GM12878 (cell line): ENCODE measurements around the gene TLE3. TPM values are rescaled to one million over a fixed set of nuclear protein-coding genes. Genes with fewer than 3 reads are reported as not detected.

Source experiments
- ATAC-seq: fragments of 200-7000 bp; cut with Tn5 transposase; 3 replicates; pipeline ENCODE4 v1.9.1; 2020; ENCODE audit warnings: mild to moderate bottlenecking, moderate library complexity
- BruUV-seq: library from RNA; stranded (reverse); fragments of 400-500 nt; replicated peaks from 2 replicates; lab custom pipeline; 2021; lab: Mats Ljungman, UMichigan
- CTCF ChIA-PET: fragments of 300-600 bp; sonication (Branson Sonifier 250); formaldehyde crosslinking; extraction: SDS; loops from one replicate; lab custom pipeline; 2021; ENCODE audit warnings: inconsistent platforms; lab: Yijun Ruan, JAX
- POLR2A ChIA-PET: fragments of 350-600 bp; formaldehyde crosslinking; extraction: SDS; loops from one replicate; lab custom pipeline; 2021; ENCODE audit warnings: inconsistent platforms; lab: Charles Lee
- RAD21 ChIA-PET: fragments of 300-600 bp; sonication (Branson Sonifier 250); formaldehyde crosslinking; loops from one replicate; lab custom pipeline; 2023; ENCODE audit warnings: antibody characterized with exemption; ENCODE audit not compliant: unreplicated experiment; lab: Charles Lee
- SMC1A ChIA-PET: fragments of 300-600 bp; sonication (Branson Sonifier 250); formaldehyde crosslinking; loops from one replicate; lab custom pipeline; 2023; ENCODE audit not compliant: unreplicated experiment, uncharacterized antibody; lab: Charles Lee
- DNase-seq: peaks from one replicate; pipeline ENCODE4 v3.0.0-alpha.2; 2011; ENCODE audit warnings: low read depth, low spot score
- FAIRE-seq: peaks from 3 replicates; lab custom pipeline; 2011; peaks lifted over from hg19 to GRCh38; lab: Jason Lieb, UNC
- H2AFZ ChIP-seq: 2 replicates; pipeline ENCODE4 v1.6.0; 2011; ENCODE audit warnings: low read depth, low read length, control low read depth; ENCODE audit not compliant: control insufficient read depth
- H3K27ac ChIP-seq: 2 replicates; pipeline ENCODE4 v1.5.1; 2011; ENCODE audit warnings: control low read depth; ENCODE audit not compliant: control insufficient read depth, insufficient read depth
- H3K27me3 ChIP-seq, 2 experiments: replicated peaks in 1 of 2; 2 replicates each; pipeline versions ENCODE4 v1.6.0 to v1.6.1; 2011; ENCODE audit warnings: low read length in 1 of 2; ENCODE audit not compliant: control insufficient read depth in 2 of 2, insufficient read depth in 2 of 2
- H3K36me3 ChIP-seq, 2 experiments: 2 replicates each; pipeline ENCODE4 v1.5.1; 2011; ENCODE audit warnings: low read length in 1 of 2; ENCODE audit not compliant: control insufficient read depth in 2 of 2, insufficient read depth in 2 of 2
- H3K4me1 ChIP-seq: 2 replicates; pipeline ENCODE4 v1.6.1; 2011; ENCODE audit warnings: mild to moderate bottlenecking, low read length, moderate library complexity, mixed read lengths; ENCODE audit not compliant: control insufficient read depth, insufficient read depth
- H3K4me2 ChIP-seq: 2 replicates; pipeline ENCODE4 v1.6.0; 2011; ENCODE audit warnings: control low read depth; ENCODE audit not compliant: control insufficient read depth, insufficient read depth
- H3K4me3 ChIP-seq: fragments of 200-600 bp; sonication (generic); 2 replicates; pipeline ENCODE4 v1.5.1; 2016
- H3K79me2 ChIP-seq: 2 replicates; pipeline ENCODE4 v1.6.0; 2011; ENCODE audit warnings: low read length; ENCODE audit not compliant: control insufficient read depth, insufficient read depth
- H3K9ac ChIP-seq: 2 replicates; pipeline ENCODE4 v1.8.0; 2011; ENCODE audit warnings: low read length, control low read depth, mixed read lengths; ENCODE audit not compliant: control insufficient read depth, insufficient read depth
- H3K9me3 ChIP-seq: replicated peaks from 3 replicates; pipeline ENCODE4 v1.5.1; 2011; ENCODE audit warnings: mild to moderate bottlenecking, low read length; ENCODE audit not compliant: control insufficient read depth, insufficient read depth
- H4K20me1 ChIP-seq: 2 replicates; pipeline ENCODE4 v1.6.0; 2011; ENCODE audit not compliant: control insufficient read depth, insufficient read depth
- CTCF ChIP-seq, 3 experiments: IDR thresholded peaks in 2 of 3; conservative IDR thresholded peaks in 1 of 3; 2 replicates each; pipeline ENCODE4 v1.5.1; 2011; ENCODE audit warnings: low read depth in 3 of 3, low read length in 3 of 3, mild to moderate bottlenecking in 3 of 3, control low read depth in 2 of 3, moderate library complexity in 2 of 3, inconsistent platforms in 1 of 3, mixed read lengths in 1 of 3; ENCODE audit not compliant: control insufficient read depth in 2 of 3, insufficient read depth in 1 of 3; ENCODE audit errors: extremely low read depth in 1 of 3
- IKZF2 ChIP-seq, 2 experiments: fragments of 450-650 bp; IDR thresholded peaks; 2 replicates each; pipeline ENCODE4 v1.6.1; 2017; ENCODE audit warnings: mild to moderate bottlenecking in 2 of 2, moderate library complexity in 2 of 2
- KAT2A ChIP-seq: conservative IDR thresholded peaks from 2 replicates; pipeline ENCODE4 v1.6.1; 2011; ENCODE audit warnings: low read depth, low read length; ENCODE audit not compliant: control insufficient read depth
- MAX ChIP-seq: IDR thresholded peaks from 2 replicates; pipeline ENCODE4 v1.6.1; 2012; ENCODE audit warnings: low read depth, low read length, improper control_type of control experiment
- MLLT1 ChIP-seq: fragments of 450-650 bp; IDR thresholded peaks from 2 replicates; pipeline ENCODE4 v1.6.1; 2016; ENCODE audit warnings: mild to moderate bottlenecking
- MTA2 ChIP-seq: fragments of 450-650 bp; IDR thresholded peaks from 2 replicates; pipeline ENCODE4 v1.6.1; 2016; ENCODE audit warnings: low read depth, mild to moderate bottlenecking, moderate library complexity
- MXI1 ChIP-seq: fragments of 150-350 bp; IDR thresholded peaks from 2 replicates; pipeline ENCODE4 v1.6.1; 2011; ENCODE audit warnings: low read depth, mild to moderate bottlenecking, inconsistent platforms, low read length, improper control_type of control experiment
- NKRF ChIP-seq: fragments of 450-650 bp; conservative IDR thresholded peaks from 2 replicates; pipeline ENCODE4 v1.6.1; 2017; ENCODE audit warnings: mild to moderate bottlenecking, moderate library complexity
- NR2C1 ChIP-seq: fragments of 450-650 bp; IDR thresholded peaks from 2 replicates; pipeline ENCODE4 v1.6.1; 2017; ENCODE audit warnings: antibody characterized with exemption, mild to moderate bottlenecking, moderate library complexity
- PBX3 ChIP-seq: IDR thresholded peaks from 2 replicates; pipeline ENCODE4 v1.6.1; 2011; ENCODE audit warnings: mild to moderate bottlenecking, low read depth, low read length, moderate library complexity; ENCODE audit not compliant: insufficient replicate concordance
- SMARCA5 ChIP-seq: fragments of 450-650 bp; IDR thresholded peaks from 2 replicates; pipeline ENCODE4 v1.6.1; 2017; ENCODE audit warnings: mild to moderate bottlenecking
- SREBF1 ChIP-seq: IDR thresholded peaks from 2 replicates; pipeline ENCODE4 v1.6.1; 2012; ENCODE audit warnings: mild to moderate bottlenecking, low read length
- SRF ChIP-seq, 2 experiments: IDR thresholded peaks; 2 replicates each; pipeline ENCODE4 v1.6.1; 2011; ENCODE audit warnings: low read depth in 2 of 2, low read length in 2 of 2, mild to moderate bottlenecking in 1 of 2, moderate library complexity in 1 of 2
- TBL1XR1 ChIP-seq: IDR thresholded peaks from 2 replicates; pipeline ENCODE4 v1.6.1; 2012; ENCODE audit warnings: low read depth, low read length, improper control_type of control experiment
- USF1 ChIP-seq: IDR thresholded peaks from 2 replicates; pipeline ENCODE4 v1.6.1; 2011; ENCODE audit warnings: borderline replicate concordance, low read depth, mild to moderate bottlenecking, moderate library complexity, mixed read lengths, low read length; ENCODE audit not compliant: insufficient read depth; ENCODE audit errors: extremely low read length
- ZNF217 ChIP-seq: fragments of 450-650 bp; IDR thresholded peaks from 2 replicates; pipeline ENCODE4 v1.6.1; 2017; ENCODE audit warnings: antibody characterized with exemption, mild to moderate bottlenecking
- WGBS: methylation state at CpG from one replicate; pipeline ENCODE4 v1.1.6; 2016; ENCODE audit warnings: low lambda C conversion rate; ENCODE audit not compliant: insufficient replicate concordance, insufficient coverage; ENCODE audit errors: missing lambda C conversion rate; 5-methylcytosine and 5-hydroxymethylcytosine counted together
- in situ Hi-C: fragments of 300-500 bp; cut with MboI; formaldehyde crosslinking; loops from 9 replicates; pipeline ENCODE4 v1.14.3; 2018; ENCODE audit warnings: mixed read lengths
- intact Hi-C: fragments of 100-400 bp; cut with micrococcal nuclease; formaldehyde crosslinking; loops from one replicate; pipeline ENCODE4 v1.14.2; 2022; ENCODE audit not compliant: unreplicated experiment
- polyA plus RNA-seq, 11 experiments: library from polyadenylated mRNA; depleted of rRNA in 4 of 11; unstranded in 6 of 11; stranded (reverse) in 5 of 11; fragments of >200 nt; fragmentation: Nextera tagmentation in 4 of 11; fragmentation: Illumina TruSeq in 1 of 11; extraction: Ambion mirVana in 4 of 11; extraction: Trizol in 1 of 11; gene quantifications; 1 replicate in 1 of 11; 2 replicates in 10 of 11; pipeline versions ENCODE4 v1.2.1 to v1.2.3, GENCODE V29; 2011 to 2016; ENCODE audit warnings: inconsistent platforms in 2 of 11, missing spikeins in 2 of 11, low read depth in 1 of 11
- total RNA-seq, 4 experiments: library from RNA; depleted of rRNA in 3 of 4; stranded (reverse); fragments of >200 nt in 3 of 4; fragmentation: Illumina TruSeq in 1 of 4; extraction: Trizol in 1 of 4; gene quantifications; 2 replicates each; pipeline versions ENCODE4 v1.2.1 to v1.2.3, GENCODE V29; 2013 to 2021

Gene TLE3
- total and polyA plus RNA-seq, 10 of the 15 experiments (the other 5 are each of a cell fraction or from before 2014, with no cell fraction given) = 1.2 to 65.5 (median 9.7) TPM

GRCh38 chr15:70065006-70065722, 32.6 kb downstream of the TLE3 start:
- Histone ChIP-seq H4K20me1 (peaks cover 4% of the 10 kb centered on the region), H3K4me1 (no peaks in the 10 kb centered on the region), H3K9me3 (no peaks in the 10 kb centered on the region), H3K9ac (no peak overlapping the region), H3K4me2 (no peak overlapping the region), H3K79me2 (no peaks in the 10 kb centered on the region), H3K27me3 (no peaks in the 10 kb centered on the region), H3K27ac (no peak overlapping the region), H3K4me3 (no peak overlapping the region), H3K36me3 (peaks cover 40 to 53% of the 10 kb centered on the region in 2 experiments), H2AFZ (no peak overlapping the region)
- no peak for FAIRE-seq
- no peak for DNase-seq
- intact Hi-C loops = no loop called here
- no peak for ATAC-seq
- no TSS peak for BruUV-seq
- ChIA-PET POLR2A (interaction anchor here (1.5 kb wide), 1 partner anchor 11 kb away, joined by 3 read pairs; no protein-coding TSS in a partner anchor), CTCF (no interaction called here), SMC1A (no interaction called here), RAD21 (no interaction called here)
- 90% methylated on average over 6 of the region's 6 CpGs for WGBS
- in situ Hi-C loops = no loop called here
- TF ChIP-seq CTCF (IDR thresholded peaks at IDR 0.05 in 2 of 3, conservative IDR thresholded peaks at IDR 0.05 in 1 of 3; ENCODE audit: control insufficient read depth in 2 of 3, extremely low read depth in 1 of 3, insufficient read depth in 1 of 3, low read depth in 3 of 3, low read length in 3 of 3) (no peak), NR2C1 (no peak), PBX3 (no peak), MAX (no peak), IKZF2 (IDR thresholded peaks at IDR 0.05) (no peak), NKRF (no peak), SRF (IDR thresholded peaks at IDR 0.05; ENCODE audit: low read depth in 2 of 2, low read length in 2 of 2) (no peak), KAT2A (no peak), MTA2 (no peak), USF1 (no peak), TBL1XR1 (no peak), ZNF217 (no peak), SREBF1 (no peak), MXI1 (no peak), SMARCA5 (no peak), MLLT1 (no peak)
